GM19043 (cell line): ENCODE measurements around the gene CCDC102B.
"Not testable (repeated sequence)": the region's sequence is repeated elsewhere in the genome, so short reads cannot be mapped to it uniquely, and the experiment has no call there.

ENCODE experiments used
- ATAC-seq: cut with Tn5 transposase; IDR thresholded peaks from one replicate; pipeline ENCODE4 v1.9.1; 2021; ENCODE audit warnings: low read depth; ENCODE audit not compliant: unreplicated experiment

CCDC102B gene

GRCh38 chr18:68887410-68887809 lies 89.5 kb downstream of the CCDC102B start:
- no peak for ATAC-seq

- ATAC-seq, result no peak
Observed at GRCh38 chr18:68893354-68893753, 95.5 kb downstream of the CCDC102B start.

- no peak for ATAC-seq
Observed at GRCh38 chr18:68897286-68897685, 99.4 kb downstream of the CCDC102B start.

- ATAC-seq, result no peak
Observed at GRCh38 chr18:68909579-68909978, 111.7 kb downstream of the CCDC102B start.

GRCh38 chr18:68915061-68915460 lies 117.2 kb downstream of the CCDC102B start:
- no peak for ATAC-seq

GRCh38 chr18:68916734-68917133 lies 118.9 kb downstream of the CCDC102B start:
- no peak for ATAC-seq

- no peak for ATAC-seq
Observed at GRCh38 chr18:68918216-68918615, 120.3 kb downstream of the CCDC102B start.

- no peak for ATAC-seq
Observed at GRCh38 chr18:68919900-68920299, 122.0 kb downstream of the CCDC102B start.

GRCh38 chr18:68922392-68922791 lies 124.5 kb downstream of the CCDC102B start:
- ATAC-seq, result no peak

GRCh38 chr18:68925268-68925667 lies 127.4 kb downstream of the CCDC102B start:
- peak; percentile 80 for ATAC-seq

- ATAC-seq, result no peak
Observed at GRCh38 chr18:68928762-68929675, 131.1 kb downstream of the CCDC102B start.

GRCh38 chr18:68935686-68936085 lies 137.8 kb downstream of the CCDC102B start:
- no peak for ATAC-seq

GRCh38 chr18:68937029-68937599 lies 139.2 kb downstream of the CCDC102B start:
- ATAC-seq, result peak; percentile 54

GRCh38 chr18:68940039-68940438 lies 142.2 kb downstream of the CCDC102B start:
- no peak for ATAC-seq

GRCh38 chr18:68940754-68941153 lies 142.9 kb downstream of the CCDC102B start:
- ATAC-seq, result no peak

- ATAC-seq, result no peak
Observed at GRCh38 chr18:68942230-68942629, 144.3 kb downstream of the CCDC102B start.

- ATAC-seq, result not testable (repeated sequence)
Observed at GRCh38 chr18:68943861-68944260, 146.0 kb downstream of the CCDC102B start.

- no peak for ATAC-seq
Observed at GRCh38 chr18:68944330-68944729, 146.4 kb downstream of the CCDC102B start.

GRCh38 chr18:68944826-68945225 lies 146.9 kb downstream of the CCDC102B start:
- no peak for ATAC-seq

- ATAC-seq, result no peak
Observed at GRCh38 chr18:68948622-68949021, 150.7 kb downstream of the CCDC102B start.

GRCh38 chr18:68954738-68955137 lies 156.9 kb downstream of the CCDC102B start:
- no peak for ATAC-seq

GRCh38 chr18:68956650-68957049 lies 158.8 kb downstream of the CCDC102B start:
- no peak for ATAC-seq
